Cardiac muscle cell (in vitro differentiated cells and primary cell): Measurements from ENCODE around the gene MDM1. TPM values are rescaled to one million over a fixed set of nuclear protein-coding genes. Genes with fewer than 3 reads are reported as not detected.

Experiments
- DNase-seq, 2 donors: peaks; one replicate each; pipeline versions ENCODE4 v3.0.0 to v3.0.0-alpha.2; 2010 to 2017; ENCODE audit warnings: low read depth in 1 of 2, low spot score in 1 of 2
- H3K27ac ChIP-seq: fragments of 200-600 bp; sonication (generic); 2 replicates; pipeline ENCODE4 v1.5.1; 2016
- H3K27me3 ChIP-seq: fragments of 200-600 bp; sonication (generic); 2 replicates; pipeline ENCODE4 v1.6.0; 2016; ENCODE audit warnings: control low read depth
- H3K36me3 ChIP-seq: fragments of 200-600 bp; sonication (generic); 2 replicates; pipeline ENCODE4 v1.5.1; 2016; ENCODE audit warnings: control low read depth
- H3K4me1 ChIP-seq: fragments of 200-600 bp; sonication (generic); 2 replicates; pipeline ENCODE4 v1.8.1; 2017; ENCODE audit warnings: low read depth, mild to moderate bottlenecking, mixed run types
- H3K4me3 ChIP-seq: fragments of 200-600 bp; sonication (generic); 2 replicates; pipeline ENCODE4 v1.5.1; 2016; ENCODE audit warnings: mild to moderate bottlenecking
- H3K9me3 ChIP-seq: fragments of 200-600 bp; sonication (generic); 2 replicates; pipeline ENCODE4 v1.5.1; 2017; ENCODE audit warnings: low read depth, mild to moderate bottlenecking, control low read depth
- polyA plus RNA-seq: library from polyadenylated mRNA; unstranded; fragments of >200 nt; fragmentation: Nextera tagmentation; extraction: Ambion mirVana; gene quantifications from 2 replicates; pipeline ENCODE4 v1.2.1, GENCODE V29; 2016
- total RNA-seq: library from RNA; depleted of rRNA; stranded (reverse); fragments of >200 nt; gene quantifications from 2 replicates; pipeline ENCODE4 v1.2.3, GENCODE V29; 2016
- TF ChIP-seq, protein P1 (sequence below): IDR thresholded peaks from 2 replicates; pipeline ENCODE4 v1.5.1; 2012; ENCODE audit warnings: low read depth, mild to moderate bottlenecking, low read length

The MDM1 gene, protein sequence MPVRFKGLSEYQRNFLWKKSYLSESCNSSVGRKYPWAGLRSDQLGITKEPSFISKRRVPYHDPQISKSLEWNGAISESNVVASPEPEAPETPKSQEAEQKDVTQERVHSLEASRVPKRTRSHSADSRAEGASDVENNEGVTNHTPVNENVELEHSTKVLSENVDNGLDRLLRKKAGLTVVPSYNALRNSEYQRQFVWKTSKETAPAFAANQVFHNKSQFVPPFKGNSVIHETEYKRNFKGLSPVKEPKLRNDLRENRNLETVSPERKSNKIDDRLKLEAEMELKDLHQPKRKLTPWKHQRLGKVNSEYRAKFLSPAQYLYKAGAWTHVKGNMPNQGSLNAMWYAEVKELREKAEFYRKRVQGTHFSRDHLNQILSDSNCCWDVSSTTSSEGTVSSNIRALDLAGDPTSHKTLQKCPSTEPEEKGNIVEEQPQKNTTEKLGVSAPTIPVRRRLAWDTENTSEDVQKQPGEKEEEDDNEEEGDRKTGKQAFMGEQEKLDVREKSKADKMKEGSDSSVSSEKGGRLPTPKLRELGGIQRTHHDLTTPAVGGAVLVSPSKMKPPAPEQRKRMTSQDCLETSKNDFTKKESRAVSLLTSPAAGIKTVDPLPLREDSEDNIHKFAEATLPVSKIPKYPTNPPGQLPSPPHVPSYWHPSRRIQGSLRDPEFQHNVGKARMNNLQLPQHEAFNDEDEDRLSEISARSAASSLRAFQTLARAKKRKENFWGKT
- 13.9 and 23.9 TPM in 2 replicates for total RNA-seq
- polyA plus RNA-seq = 13.4 and 18.0 TPM in 2 replicates

DNA sequence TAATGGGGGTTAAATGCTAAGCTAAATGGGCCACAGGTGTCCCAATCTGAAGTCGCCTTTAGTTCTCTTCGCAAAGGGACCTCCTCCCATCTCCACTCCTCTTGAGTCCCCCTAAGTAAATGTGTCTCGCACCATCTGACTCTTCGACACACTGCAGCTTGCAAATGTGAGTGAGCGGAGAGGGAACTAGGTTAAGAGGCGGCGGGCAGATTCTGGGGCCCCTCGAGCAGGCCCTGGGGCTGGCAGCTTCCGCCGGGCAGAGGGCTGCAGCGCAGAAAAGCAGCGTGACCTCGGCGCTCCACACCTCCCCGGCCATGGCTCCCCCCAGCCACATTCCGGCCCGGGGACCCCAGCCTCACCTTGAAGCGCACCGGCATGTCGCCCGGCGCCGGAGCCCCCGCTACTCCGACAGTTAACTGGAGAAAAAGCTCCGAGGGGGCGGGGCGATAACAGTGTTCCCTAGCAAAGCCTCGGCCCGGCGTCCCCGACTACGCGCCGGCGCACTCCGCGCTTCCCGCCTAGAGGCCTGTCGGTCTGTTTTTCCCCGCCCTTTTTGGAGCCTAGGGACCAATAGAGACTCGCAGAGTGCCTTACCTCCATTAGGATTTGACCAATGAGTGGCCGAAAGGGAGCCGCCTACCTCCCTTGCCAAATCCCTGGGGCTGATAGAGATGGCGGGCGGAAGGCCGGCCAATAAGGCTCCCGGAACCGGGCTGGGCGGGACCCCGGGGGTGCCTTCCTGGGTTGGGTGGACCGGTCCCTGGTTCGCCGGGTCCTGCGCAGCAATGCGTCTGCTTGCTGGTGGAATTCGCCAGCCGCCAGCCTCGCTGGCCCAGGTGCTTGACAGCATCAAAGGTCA lies at the start of gene MDM1:
Gene MDM1 (minus strand): TSS at position 494 of the 859 bp plus-strand sequence. CDS start 117 bp downstream, at position 377.
- Histone ChIP-seq H3K4me1 (peaks cover 8% of the 10 kb centered on the region), H3K36me3 (no peaks in the 10 kb centered on the region), H3K27ac (peak within 1 kb of the TSS; percentile 75), H3K27me3 (no peaks in the 10 kb centered on the region), H3K9me3 (no peaks in the 10 kb centered on the region), H3K4me3 (peak within 1 kb of the TSS; percentile 63)
- peak; percentile 99 to 100 for DNase-seq
- TF ChIP-seq, protein P1, sequence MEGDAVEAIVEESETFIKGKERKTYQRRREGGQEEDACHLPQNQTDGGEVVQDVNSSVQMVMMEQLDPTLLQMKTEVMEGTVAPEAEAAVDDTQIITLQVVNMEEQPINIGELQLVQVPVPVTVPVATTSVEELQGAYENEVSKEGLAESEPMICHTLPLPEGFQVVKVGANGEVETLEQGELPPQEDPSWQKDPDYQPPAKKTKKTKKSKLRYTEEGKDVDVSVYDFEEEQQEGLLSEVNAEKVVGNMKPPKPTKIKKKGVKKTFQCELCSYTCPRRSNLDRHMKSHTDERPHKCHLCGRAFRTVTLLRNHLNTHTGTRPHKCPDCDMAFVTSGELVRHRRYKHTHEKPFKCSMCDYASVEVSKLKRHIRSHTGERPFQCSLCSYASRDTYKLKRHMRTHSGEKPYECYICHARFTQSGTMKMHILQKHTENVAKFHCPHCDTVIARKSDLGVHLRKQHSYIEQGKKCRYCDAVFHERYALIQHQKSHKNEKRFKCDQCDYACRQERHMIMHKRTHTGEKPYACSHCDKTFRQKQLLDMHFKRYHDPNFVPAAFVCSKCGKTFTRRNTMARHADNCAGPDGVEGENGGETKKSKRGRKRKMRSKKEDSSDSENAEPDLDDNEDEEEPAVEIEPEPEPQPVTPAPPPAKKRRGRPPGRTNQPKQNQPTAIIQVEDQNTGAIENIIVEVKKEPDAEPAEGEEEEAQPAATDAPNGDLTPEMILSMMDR = no peak

DNA sequence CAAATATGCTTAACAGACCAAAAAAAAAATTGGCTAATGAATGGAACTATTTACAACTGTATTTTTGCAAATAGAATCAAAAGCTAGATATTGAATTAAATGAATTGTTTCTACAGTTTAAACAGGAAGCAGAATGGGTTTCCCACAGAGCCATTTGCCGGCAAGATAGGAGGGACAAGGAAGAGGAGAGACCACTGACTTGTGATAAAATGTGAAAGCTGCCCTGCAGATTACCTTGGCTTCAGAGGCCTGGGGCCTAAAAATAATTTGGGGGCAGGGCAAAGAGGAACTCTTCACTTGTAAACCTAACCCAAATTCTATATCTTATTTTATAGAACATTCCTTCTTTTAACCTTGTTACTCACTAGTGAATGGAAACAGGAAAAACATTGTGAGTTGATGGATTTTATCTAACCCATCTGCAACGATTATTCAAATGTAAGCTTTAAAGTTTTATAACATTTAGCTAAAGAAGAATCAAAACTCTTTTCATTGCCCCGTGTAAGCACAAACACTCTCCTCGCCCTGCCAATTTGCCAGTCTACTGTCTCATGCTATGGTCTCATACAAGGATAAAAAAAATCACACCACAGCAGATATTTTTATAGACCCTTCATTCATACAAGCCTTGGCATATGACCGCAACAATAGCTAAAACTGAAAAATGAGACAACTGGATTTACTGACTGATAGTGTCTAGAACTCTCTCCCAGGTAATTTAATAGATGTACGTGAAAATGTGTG lies 49.5 kb upstream of the MDM1 start:
- H3K4me1 ChIP-seq = peaks cover 22% of the 10 kb centered on the region
- H3K36me3 ChIP-seq = no peaks in the 10 kb centered on the region
- H3K27ac ChIP-seq = peak overlapping the region; percentile 21
- no peaks in the 10 kb centered on the region for H3K9me3 ChIP-seq
- TF ChIP-seq, protein P1 = no peak
- no peak for DNase-seq
- no peaks in the 10 kb centered on the region for H3K27me3 ChIP-seq
- no peak overlapping the region for H3K4me3 ChIP-seq

DNA sequence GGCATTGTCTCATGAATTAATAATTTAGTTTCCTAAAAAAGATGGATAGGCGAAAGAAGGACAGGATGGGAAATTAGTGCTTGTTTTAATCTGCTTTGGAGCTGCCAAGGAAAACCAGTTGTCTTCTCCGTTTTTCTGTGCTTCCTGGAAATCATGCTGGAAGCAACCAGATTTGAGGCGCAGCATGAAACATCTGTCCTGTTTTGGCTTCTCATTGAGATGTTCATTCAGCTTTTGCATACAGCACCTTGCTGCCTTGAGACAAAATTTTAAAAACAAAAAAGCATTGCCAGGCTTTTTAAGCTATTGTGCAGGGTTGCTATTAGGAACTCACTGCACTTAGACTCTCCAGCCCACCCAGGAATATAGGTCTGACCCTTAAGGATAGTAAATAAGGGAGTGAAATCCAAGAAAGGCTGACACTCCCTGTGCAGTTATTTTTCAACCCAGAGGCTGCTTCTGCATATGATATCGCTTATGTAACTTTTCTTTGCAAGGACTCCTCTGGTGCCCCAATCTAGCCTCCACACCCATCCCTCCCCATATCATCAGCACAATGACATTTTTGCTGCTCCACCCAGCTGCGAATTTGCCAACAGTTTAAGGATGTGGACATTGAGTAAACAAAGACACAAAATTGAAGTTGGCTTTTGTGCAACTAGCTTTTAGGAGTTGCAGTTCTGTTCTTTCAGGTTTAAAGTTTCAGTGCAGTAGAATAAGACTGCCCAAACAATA lies 46.9 kb upstream of the MDM1 start:
- H3K9me3 ChIP-seq = no peaks in the 10 kb centered on the region
- no peaks in the 10 kb centered on the region for H3K36me3 ChIP-seq
- TF ChIP-seq, protein P1 = no peak
- peaks cover 30% of the 10 kb centered on the region for H3K4me1 ChIP-seq
- no peak overlapping the region for H3K4me3 ChIP-seq
- no peak for DNase-seq
- no peaks in the 10 kb centered on the region for H3K27me3 ChIP-seq
- H3K27ac ChIP-seq = no peak overlapping the region

DNA sequence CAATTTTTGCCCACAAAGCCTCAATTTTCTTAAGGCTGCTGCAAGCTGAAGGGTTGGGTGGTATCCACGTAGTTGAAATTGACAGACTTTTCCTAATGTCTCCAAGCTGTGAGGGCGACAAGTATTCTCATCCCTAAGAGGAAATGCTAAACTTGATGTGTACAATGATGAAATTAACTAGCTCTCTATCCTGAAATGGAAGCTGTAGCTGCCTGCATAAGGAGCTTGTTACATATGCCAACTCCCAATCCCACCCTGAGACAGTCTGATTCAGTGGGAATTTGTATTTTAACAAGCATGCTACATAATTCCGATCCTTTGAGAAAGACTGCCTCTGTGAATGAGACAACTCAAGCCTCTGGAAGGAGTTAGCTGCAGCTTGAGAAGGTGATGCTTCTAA lies 45.7 kb upstream of the MDM1 start:
- no peaks in the 10 kb centered on the region for H3K9me3 ChIP-seq
- no peak for DNase-seq
- H3K4me3 ChIP-seq = no peak overlapping the region
- TF ChIP-seq, protein P1 = no peak
- no peak overlapping the region for H3K27ac ChIP-seq
- H3K36me3 ChIP-seq = no peaks in the 10 kb centered on the region
- H3K4me1 ChIP-seq = peaks cover 30% of the 10 kb centered on the region
- no peaks in the 10 kb centered on the region for H3K27me3 ChIP-seq
